GM12875 (cell line): Measurements from ENCODE around the gene PSMA1.

ENCODE experiments used
- H3K4me3 ChIP-seq: one replicate; pipeline ENCODE4 v1.5.1; 2011; ENCODE audit warnings: low read depth, low read length, control low read depth
- CTCF ChIP-seq: IDR thresholded peaks from 2 replicates; pipeline ENCODE4 v1.5.1; 2011; ENCODE audit warnings: low read depth, mild to moderate bottlenecking, control low read depth, inconsistent platforms, low read length, moderate library complexity, borderline replicate concordance; ENCODE audit not compliant: insufficient read depth

Gene PSMA1

GRCh38 chr11:14499178-14499559 lies 21.0 kb downstream of the PSMA1 start:
- peak overlapping the region; percentile 87 for H3K4me3 ChIP-seq
- no peak for TF ChIP-seq CTCF

GRCh38 chr11:14480716-14481115 lies 39.5 kb downstream of the PSMA1 start:
- no peak overlapping the region for H3K4me3 ChIP-seq
- no peak for TF ChIP-seq CTCF

- TF ChIP-seq CTCF: no peak
- no peak overlapping the region for H3K4me3 ChIP-seq
These were observed 49.1 kb downstream of the PSMA1 start for GRCh38 chr11:14471127-14471526.

- TF ChIP-seq CTCF: no peak
These were observed 56.6 kb downstream of the PSMA1 start for GRCh38 chr11:14463623-14464022.

DNA sequence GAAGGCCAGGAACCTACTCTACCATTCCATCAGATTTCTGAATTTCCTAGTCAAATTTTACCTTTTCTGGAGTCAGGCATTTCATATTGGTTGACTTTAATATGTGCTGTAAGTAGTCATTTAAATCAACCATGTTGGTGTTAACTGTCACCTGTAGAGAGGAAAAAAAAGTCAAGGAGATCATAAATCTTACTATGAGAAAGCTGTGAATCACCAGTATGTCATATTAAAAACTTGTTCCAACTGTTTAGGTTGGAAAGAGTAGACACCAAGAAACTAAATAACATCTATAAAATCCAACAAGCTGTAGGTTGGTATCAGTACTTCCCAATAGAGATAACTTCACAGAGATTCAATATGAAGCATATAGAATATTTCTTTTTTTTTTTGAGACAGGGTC lies 60.0 kb downstream of the PSMA1 start:
- no peak overlapping the region for H3K4me3 ChIP-seq
- no peak for TF ChIP-seq CTCF

More at GRCh38 chr11:14463623-14464022, 56.6 kb downstream of the PSMA1 start:
- no peak overlapping the region for H3K4me3 ChIP-seq

DNA sequence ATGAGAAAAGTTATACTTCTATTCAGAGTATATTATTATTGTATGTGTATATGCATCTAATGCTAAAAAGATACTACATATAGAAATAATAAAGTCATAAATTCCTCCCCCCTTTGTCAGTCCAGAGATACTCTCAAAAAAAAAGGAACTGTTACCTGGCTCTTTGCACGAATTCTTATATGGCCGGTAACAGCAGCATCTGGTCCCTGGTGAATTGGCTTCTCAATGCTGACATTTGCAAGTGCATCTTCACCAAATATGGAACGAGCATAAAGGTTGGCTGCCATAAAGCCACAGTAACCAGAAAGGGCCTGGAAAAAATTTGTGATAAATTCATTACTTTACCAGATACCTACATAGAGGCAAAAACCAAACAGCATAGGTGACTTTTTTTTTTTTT lies 61.8 kb downstream of the PSMA1 start:
- H3K4me3 ChIP-seq: no peak overlapping the region
- TF ChIP-seq CTCF: no peak

DNA sequence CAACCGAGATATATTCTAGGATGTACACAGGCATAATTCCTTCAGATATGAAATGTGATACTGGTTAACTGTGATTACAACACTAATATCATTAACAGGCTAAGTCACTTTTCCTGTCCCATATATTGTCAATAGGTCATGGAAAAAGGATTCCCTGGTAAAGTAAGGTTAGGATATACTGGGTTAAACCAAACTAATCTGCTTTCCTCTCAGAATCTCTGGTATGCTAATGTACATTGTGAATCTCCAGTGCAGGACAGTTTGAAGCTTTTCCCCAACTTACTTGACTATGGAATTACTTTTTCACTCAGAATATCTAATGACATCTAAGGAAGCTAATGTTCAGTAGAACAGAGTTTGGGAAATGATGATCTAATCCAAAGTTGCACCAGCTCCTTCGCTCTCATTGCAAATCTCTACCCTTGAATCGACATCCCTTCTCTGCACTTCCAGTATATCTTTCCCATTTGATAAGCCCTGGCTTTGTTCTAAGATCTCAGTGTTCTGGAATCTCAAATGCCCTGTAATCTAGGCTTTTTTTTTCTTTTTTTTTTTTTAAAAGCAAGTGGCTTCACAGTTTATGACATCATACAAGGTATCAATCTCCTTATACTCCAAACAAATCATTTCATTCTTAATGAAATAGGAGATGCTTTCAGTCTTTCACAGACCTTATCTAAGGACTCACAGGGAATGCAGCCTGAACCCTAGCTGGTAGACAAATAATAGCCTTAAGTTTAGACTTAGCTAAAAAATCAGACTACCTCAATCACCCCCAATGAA lies 64.3 kb downstream of the PSMA1 start:
- no peak for TF ChIP-seq CTCF
- no peak overlapping the region for H3K4me3 ChIP-seq
